Measurements from ENCODE around the gene ANKS1A. TPM values are rescaled to one million over a fixed set of nuclear protein-coding genes. Genes with fewer than 3 reads are reported as not detected.
A peak's percentile ranks its signal among the peaks of the same experiment; 100 is the strongest.
"Not testable (repeated sequence)": the region's sequence is repeated elsewhere in the genome, so short reads cannot be mapped to it uniquely, and the experiment has no call there.

ANKS1A gene
- total and polyA plus RNA-seq, 5 donors from 2014 or later, result 1.4 to 10.6 (median 1.5) TPM

GRCh38 chr6:34899748-34900147 lies 10.7 kb downstream of the ANKS1A start:
- not testable (repeated sequence) for H3K27ac Mint-ChIP-seq, H3K4me3 Mint-ChIP-seq, DNase-seq

GRCh38 chr6:34900321-34901031 lies 11.4 kb downstream of the ANKS1A start:
- Mint-ChIP-seq H3K4me3 (no peak overlapping the region), H3K36me3 (peaks cover 5% of the 10 kb centered on the region), H3K4me1 (peaks cover 0 to 8% (median 2%) of the 10 kb centered on the region in 4 donors), H3K9me3 (no peaks in the 10 kb centered on the region), H3K27ac (no peak overlapping the region), H3K27me3 (no peaks in the 10 kb centered on the region)
- Histone ChIP-seq H3K4me3 (ENCODE audit: low read depth, low read length) (no peak overlapping the region), H3K27ac (ENCODE audit: insufficient read depth, low read length, poor library complexity, severe bottlenecking) (no peak overlapping the region), H3K27me3 (ENCODE audit: control insufficient read depth, insufficient read depth, low read length) (no peaks in the 10 kb centered on the region), H3K4me1 (ENCODE audit: control insufficient read depth, insufficient read depth, low read length, poor library complexity, severe bottlenecking) (no peaks in the 10 kb centered on the region), H3K9me3 (ENCODE audit: control insufficient read depth in 2 of 2, low read length in 2 of 2) (no peaks in the 10 kb centered on the region), H3K36me3 (ENCODE audit: control insufficient read depth, insufficient read depth, low read length) (no peaks in the 10 kb centered on the region)
- no peak for ATAC-seq (ENCODE audit: low read depth in 2 of 2)
- DNase-seq, result no peak

More at GRCh38 chr6:34899748-34900147, 10.7 kb downstream of the ANKS1A start:
- ATAC-seq (ENCODE audit: low read depth in 2 of 2); H3K4me3 ChIP-seq (ENCODE audit: low read depth, low read length); H3K27me3 Mint-ChIP-seq; H3K9me3 Mint-ChIP-seq; H3K27me3 ChIP-seq (ENCODE audit: control insufficient read depth, insufficient read depth, low read length); H3K36me3 ChIP-seq (ENCODE audit: control insufficient read depth, insufficient read depth, low read length); H3K4me1 ChIP-seq (ENCODE audit: control insufficient read depth, insufficient read depth, low read length, poor library complexity, severe bottlenecking); H3K9me3 ChIP-seq (ENCODE audit: control insufficient read depth in 2 of 2, low read length in 2 of 2); H3K36me3 Mint-ChIP-seq; H3K4me1 Mint-ChIP-seq; H3K27ac ChIP-seq (ENCODE audit: insufficient read depth, low read length, poor library complexity, severe bottlenecking): not testable (repeated sequence)

DNA sequence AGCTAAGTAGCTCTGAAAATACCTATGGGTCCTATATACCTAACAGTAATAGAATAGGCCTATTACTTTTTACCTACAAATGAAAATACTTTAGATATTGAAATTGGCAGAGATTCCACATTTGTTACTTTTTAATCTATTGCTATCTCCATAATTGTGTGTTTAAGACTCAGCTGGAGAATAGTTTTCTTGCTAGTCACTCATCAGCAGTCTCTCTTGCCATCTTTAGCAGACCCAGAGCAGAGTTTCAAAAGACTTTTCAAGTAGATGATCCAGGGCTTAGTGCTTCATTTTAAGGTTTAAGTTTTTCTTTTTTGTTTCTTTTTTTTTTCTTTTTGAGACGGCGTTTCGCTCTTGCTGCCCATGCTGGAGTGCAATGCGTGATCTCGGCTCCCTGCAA lies 12.9 kb downstream of the ANKS1A start:
- Mint-ChIP-seq H3K9me3 (no peaks in the 10 kb centered on the region), H3K27ac (no peak overlapping the region), H3K27me3 (no peaks in the 10 kb centered on the region), H3K4me1 (peaks cover 0 to 8% (median 2%) of the 10 kb centered on the region in 4 donors), H3K4me3 (no peak overlapping the region), H3K36me3 (peaks cover 17% of the 10 kb centered on the region)
- ATAC-seq (ENCODE audit: low read depth in 2 of 2) (no peak), DNase-seq (no peak)
- no peak overlapping the region for H3K27ac ChIP-seq (ENCODE audit: insufficient read depth, low read length, poor library complexity, severe bottlenecking)
- no peak overlapping the region for H3K4me3 ChIP-seq (ENCODE audit: low read depth, low read length)
- H3K27me3 ChIP-seq (ENCODE audit: control insufficient read depth, insufficient read depth, low read length), result no peaks in the 10 kb centered on the region
- no peaks in the 10 kb centered on the region for H3K36me3 ChIP-seq (ENCODE audit: control insufficient read depth, insufficient read depth, low read length)
- H3K4me1 ChIP-seq (ENCODE audit: control insufficient read depth, insufficient read depth, low read length, poor library complexity, severe bottlenecking), result no peaks in the 10 kb centered on the region
- no peaks in the 10 kb centered on the region for H3K9me3 ChIP-seq (ENCODE audit: control insufficient read depth in 2 of 2, low read length in 2 of 2)

- Histone ChIP-seq H3K36me3 (ENCODE audit: control insufficient read depth, insufficient read depth, low read length) (no peaks in the 10 kb centered on the region), H3K27ac (ENCODE audit: insufficient read depth, low read length, poor library complexity, severe bottlenecking) (no peak overlapping the region), H3K27me3 (ENCODE audit: control insufficient read depth, insufficient read depth, low read length) (no peaks in the 10 kb centered on the region), H3K9me3 (ENCODE audit: control insufficient read depth in 2 of 2, low read length in 2 of 2) (no peaks in the 10 kb centered on the region), H3K4me3 (ENCODE audit: low read depth, low read length) (no peak overlapping the region), H3K4me1 (ENCODE audit: control insufficient read depth, insufficient read depth, low read length, poor library complexity, severe bottlenecking) (no peaks in the 10 kb centered on the region)
- peaks cover 0 to 2% (median 0%) of the 10 kb centered on the region in 7 donors for H3K9me3 Mint-ChIP-seq
- peaks cover 6 to 14% (median 13%) of the 10 kb centered on the region in 4 donors for H3K4me1 Mint-ChIP-seq
- no peaks in the 10 kb centered on the region for H3K27me3 Mint-ChIP-seq
- DNase-seq (peak in 1 of 3 donors; percentile 46), ATAC-seq (ENCODE audit: low read depth in 2 of 2) (no peak)
- H3K36me3 Mint-ChIP-seq, result peaks cover 17% of the 10 kb centered on the region
- no peak overlapping the region for H3K4me3 Mint-ChIP-seq
- no peak overlapping the region for H3K27ac Mint-ChIP-seq
These were observed 16.0 kb downstream of the ANKS1A start for GRCh38 chr6:34904990-34905613.

DNA sequence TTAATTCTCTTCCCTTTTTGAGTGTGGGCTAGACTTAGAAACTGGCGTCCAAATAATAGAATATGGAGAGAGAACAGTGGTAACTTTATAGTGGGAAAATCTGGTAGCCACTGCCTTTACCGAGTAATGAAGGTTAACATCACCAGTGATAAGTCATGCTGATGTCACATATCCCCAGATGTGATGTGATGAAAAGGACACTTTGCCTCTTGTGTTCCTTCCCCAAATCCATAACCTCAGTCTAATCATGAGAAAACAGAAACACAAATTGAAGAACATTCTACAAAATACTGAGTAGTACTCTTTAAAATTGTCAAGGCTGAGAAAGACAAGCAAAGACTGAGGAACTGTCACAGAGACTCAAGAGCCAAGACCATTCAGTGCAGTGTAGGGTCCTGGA lies 17.8 kb downstream of the ANKS1A start:
- Histone ChIP-seq H3K27me3 (ENCODE audit: control insufficient read depth, insufficient read depth, low read length) (no peaks in the 10 kb centered on the region), H3K27ac (ENCODE audit: insufficient read depth, low read length, poor library complexity, severe bottlenecking) (no peak overlapping the region), H3K36me3 (ENCODE audit: control insufficient read depth, insufficient read depth, low read length) (no peaks in the 10 kb centered on the region), H3K4me1 (ENCODE audit: control insufficient read depth, insufficient read depth, low read length, poor library complexity, severe bottlenecking) (no peaks in the 10 kb centered on the region), H3K4me3 (ENCODE audit: low read depth, low read length) (no peak overlapping the region), H3K9me3 (ENCODE audit: control insufficient read depth in 2 of 2, low read length in 2 of 2) (no peaks in the 10 kb centered on the region)
- Mint-ChIP-seq H3K27me3 (no peaks in the 10 kb centered on the region), H3K4me3 (no peak overlapping the region), H3K4me1 (peaks cover 12 to 26% (median 19%) of the 10 kb centered on the region in 4 donors), H3K9me3 (peaks cover 0 to 2% (median 0%) of the 10 kb centered on the region in 7 donors), H3K36me3 (peaks cover 17% of the 10 kb centered on the region), H3K27ac (no peak overlapping the region)
- ATAC-seq (ENCODE audit: low read depth in 2 of 2) (no peak), DNase-seq (no peak)

DNA sequence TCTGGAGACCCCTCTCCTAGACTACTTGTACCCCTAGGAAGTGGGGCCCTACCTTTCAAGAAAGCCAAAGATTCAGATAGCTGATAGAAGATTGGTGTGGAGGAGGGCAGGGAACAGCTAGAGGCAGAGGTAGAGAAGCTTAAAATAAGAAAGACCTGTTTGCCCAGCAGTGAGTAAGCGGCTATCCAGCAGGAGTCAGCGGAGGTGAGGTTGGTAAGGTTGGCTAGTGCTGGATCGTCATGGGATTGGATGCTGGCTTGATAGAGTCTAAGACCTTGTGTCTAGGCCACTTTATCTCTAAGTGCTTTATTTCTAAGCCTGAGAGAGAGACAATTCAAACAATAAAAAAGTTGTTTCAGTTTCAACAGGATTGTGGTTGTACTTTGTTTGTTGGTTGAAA lies 19.1 kb downstream of the ANKS1A start:
- no peaks in the 10 kb centered on the region for H3K36me3 ChIP-seq (ENCODE audit: control insufficient read depth, insufficient read depth, low read length)
- no peak overlapping the region for H3K4me3 Mint-ChIP-seq
- no peaks in the 10 kb centered on the region for H3K27me3 Mint-ChIP-seq
- H3K36me3 Mint-ChIP-seq, result peaks cover 17% of the 10 kb centered on the region
- no peak overlapping the region for H3K27ac ChIP-seq (ENCODE audit: insufficient read depth, low read length, poor library complexity, severe bottlenecking)
- no peak overlapping the region for H3K4me3 ChIP-seq (ENCODE audit: low read depth, low read length)
- peaks cover 0 to 2% (median 0%) of the 10 kb centered on the region in 7 donors for H3K9me3 Mint-ChIP-seq
- DNase-seq (no peak), ATAC-seq (ENCODE audit: low read depth in 2 of 2) (no peak)
- peak overlapping the region in 1 of 3 donors; percentile 62 for H3K27ac Mint-ChIP-seq
- peaks cover 21 to 38% (median 30%) of the 10 kb centered on the region in 4 donors for H3K4me1 Mint-ChIP-seq
- H3K9me3 ChIP-seq (ENCODE audit: control insufficient read depth in 2 of 2, low read length in 2 of 2), result no peaks in the 10 kb centered on the region
- peaks cover 13% of the 10 kb centered on the region for H3K4me1 ChIP-seq (ENCODE audit: control insufficient read depth, insufficient read depth, low read length, poor library complexity, severe bottlenecking)
- H3K27me3 ChIP-seq (ENCODE audit: control insufficient read depth, insufficient read depth, low read length), result no peaks in the 10 kb centered on the region

DNA sequence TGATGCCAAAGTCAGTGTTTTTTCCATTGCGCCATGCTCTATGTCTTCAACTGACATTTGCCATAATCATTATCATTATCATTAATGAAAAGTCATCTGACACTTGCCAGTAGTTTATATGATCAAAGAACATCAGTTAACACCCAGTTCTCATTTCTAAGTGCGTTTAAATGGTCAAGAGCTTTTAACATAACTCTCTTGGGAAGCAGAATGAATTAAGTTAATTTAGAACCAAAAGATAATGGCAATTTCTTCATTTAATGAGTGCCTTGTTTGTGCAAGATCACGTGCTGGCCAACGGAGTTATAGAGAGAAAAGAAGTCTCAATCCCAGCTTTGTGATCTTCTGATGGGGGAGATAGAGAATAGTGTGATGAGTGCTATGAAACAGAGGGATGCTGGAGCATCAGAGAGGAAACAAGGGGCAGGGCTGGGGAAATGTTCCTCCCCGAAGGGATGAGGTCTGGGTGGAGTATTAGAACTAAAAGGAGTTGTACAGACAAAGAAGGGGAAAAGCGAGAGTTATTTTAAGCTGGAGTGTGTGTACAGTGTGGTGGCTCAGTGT lies 20.3 kb downstream of the ANKS1A start:
- H3K27ac Mint-ChIP-seq, result peak overlapping the region in 1 of 3 donors; percentile 59

More for the DNA sequence above, 20.3 kb downstream of the ANKS1A start:
- peaks cover 0 to 2% (median 0%) of the 10 kb centered on the region in 7 donors for H3K9me3 Mint-ChIP-seq
- H3K36me3 Mint-ChIP-seq, result peaks cover 17% of the 10 kb centered on the region
- ATAC-seq (ENCODE audit: low read depth in 2 of 2) (no peak), DNase-seq (no peak)
- no peak overlapping the region for H3K4me3 ChIP-seq (ENCODE audit: low read depth, low read length)
- H3K27ac ChIP-seq (ENCODE audit: insufficient read depth, low read length, poor library complexity, severe bottlenecking), result no peak overlapping the region
- H3K27me3 Mint-ChIP-seq, result no peaks in the 10 kb centered on the region
- H3K36me3 ChIP-seq (ENCODE audit: control insufficient read depth, insufficient read depth, low read length), result no peaks in the 10 kb centered on the region
- H3K4me1 ChIP-seq (ENCODE audit: control insufficient read depth, insufficient read depth, low read length, poor library complexity, severe bottlenecking), result peaks cover 13% of the 10 kb centered on the region
- peaks cover 21 to 44% (median 35%) of the 10 kb centered on the region in 4 donors for H3K4me1 Mint-ChIP-seq
- H3K9me3 ChIP-seq (ENCODE audit: control insufficient read depth in 2 of 2, low read length in 2 of 2), result no peaks in the 10 kb centered on the region
- no peaks in the 10 kb centered on the region for H3K27me3 ChIP-seq (ENCODE audit: control insufficient read depth, insufficient read depth, low read length)
- H3K4me3 Mint-ChIP-seq, result peak overlapping the region in 1 of 4 donors; percentile 44
